ENCODE data around the gene CRY2. TPM values are rescaled to one million over a fixed set of nuclear protein-coding genes. Genes with fewer than 3 reads are reported as not detected.
"Not testable (repeated sequence)": the region's sequence is repeated elsewhere in the genome, so short reads cannot be mapped to it uniquely, and the experiment has no call there.

Gene CRY2
- polyA plus RNA-seq, 1 experiment: 16.7 TPM

GRCh38 chr11:45832811-45833441 is 14.3 kb upstream of the CRY2 start:
- POLR2A ChIA-PET: interaction anchor here (0.5 kb wide), 1 partner anchor 14 kb away, joined by 9 read pairs; no protein-coding TSS in a partner anchor
- no peak for DNase-seq (ENCODE audit: low read depth)
- peaks cover 7% of the 10 kb centered on the region for H3K27me3 ChIP-seq (ENCODE audit: control insufficient read depth, insufficient read depth, low read length)
- CTCF ChIA-PET: interaction anchor here (1.0 to 2.5 kb wide), 4 partner anchors 10 to 61 kb away, joined by 3 to 12 read pairs (median 6); no protein-coding TSS in a partner anchor
- TF ChIP-seq CTCF (IDR thresholded peaks at IDR 0.05; ENCODE audit: insufficient read depth, low read depth, low read length): no peak
- no peaks in the 10 kb centered on the region for H3K36me3 ChIP-seq (ENCODE audit: control insufficient read depth, insufficient read depth, low read length)
- no peak overlapping the region for H3K4me3 ChIP-seq (ENCODE audit: low read depth, low read length)

- no peak for DNase-seq (ENCODE audit: low read depth)
- peaks cover 3% of the 10 kb centered on the region; the same call in 1 of the 2 replicates for H3K27me3 ChIP-seq (ENCODE audit: control insufficient read depth, insufficient read depth, low read length)
- no peak overlapping the region for H3K4me3 ChIP-seq (ENCODE audit: low read depth, low read length)
- no peaks in the 10 kb centered on the region for H3K36me3 ChIP-seq (ENCODE audit: control insufficient read depth, insufficient read depth, low read length)
- ChIA-PET POLR2A (interaction anchor here (0.5 kb wide), 1 partner anchor 13 kb away, joined by 9 read pairs; no protein-coding TSS in a partner anchor), CTCF (interaction anchor here (1.1 to 2.5 kb wide), 3 partner anchors 9 to 62 kb away, joined by 5 to 12 read pairs (median 6); no protein-coding TSS in a partner anchor)
- no peak for TF ChIP-seq CTCF (IDR thresholded peaks at IDR 0.05; ENCODE audit: insufficient read depth, low read depth, low read length)
Measured at GRCh38 chr11:45833761-45834160, 13.5 kb upstream of the CRY2 start.

GRCh38 chr11:45834298-45834756 is 12.9 kb upstream of the CRY2 start:
- ChIA-PET CTCF (interaction anchor here (1.5 to 2.5 kb wide), 2 partner anchors 8 to 63 kb away, joined by 3 to 12 read pairs; no protein-coding TSS in a partner anchor), POLR2A (no interaction called here)
- peaks cover 3% of the 10 kb centered on the region; the same call in 1 of the 2 replicates for H3K27me3 ChIP-seq (ENCODE audit: control insufficient read depth, insufficient read depth, low read length)
- no peaks in the 10 kb centered on the region for H3K36me3 ChIP-seq (ENCODE audit: control insufficient read depth, insufficient read depth, low read length)
- no peak overlapping the region for H3K4me3 ChIP-seq (ENCODE audit: low read depth, low read length)
- TF ChIP-seq CTCF (IDR thresholded peaks at IDR 0.05; ENCODE audit: insufficient read depth, low read depth, low read length): no peak
- DNase-seq (ENCODE audit: low read depth): no peak

- Histone ChIP-seq H3K27me3 (ENCODE audit: control insufficient read depth, insufficient read depth, low read length) (no peaks in the 10 kb centered on the region; the same call in 1 of the 2 replicates), H3K36me3 (ENCODE audit: control insufficient read depth, insufficient read depth, low read length) (no peaks in the 10 kb centered on the region), H3K4me3 (ENCODE audit: low read depth, low read length) (no peak overlapping the region)
- CTCF ChIA-PET: interaction anchor here (0.7 kb wide), 1 partner anchor 8 kb away, joined by 5 read pairs; no protein-coding TSS in a partner anchor
- TF ChIP-seq CTCF (IDR thresholded peaks at IDR 0.05; ENCODE audit: insufficient read depth, low read depth, low read length): no peak
- POLR2A ChIA-PET: no interaction called here
- no peak for DNase-seq (ENCODE audit: low read depth)
Measured at GRCh38 chr11:45839204-45839603, 8.1 kb upstream of the CRY2 start.

- H3K36me3 ChIP-seq (ENCODE audit: control insufficient read depth, insufficient read depth, low read length); H3K4me3 ChIP-seq (ENCODE audit: low read depth, low read length); CTCF ChIA-PET; DNase-seq (ENCODE audit: low read depth); POLR2A ChIA-PET; H3K27me3 ChIP-seq (ENCODE audit: control insufficient read depth, insufficient read depth, low read length): not testable (repeated sequence)
Measured at GRCh38 chr11:45840251-45840650, 7.0 kb upstream of the CRY2 start.

Measured in BJ (cell line).